H1 (cell line): ENCODE results near the gene YIF1B. TPM values are rescaled to one million over a fixed set of nuclear protein-coding genes. Genes with fewer than 3 reads are reported as not detected.

Experiments
- CTCF ChIA-PET: fragments of 300-600 bp; sonication (Branson Sonifier 250); formaldehyde crosslinking; loops from one replicate; lab custom pipeline; 2021; ENCODE audit not compliant: partially characterized antibody; lab: Charles Lee
- POLR2A ChIA-PET: fragments of 300-600 bp; sonication (Branson Sonifier 250); formaldehyde crosslinking; loops from one replicate; lab custom pipeline; 2021; ENCODE audit warnings: inconsistent platforms; ENCODE audit not compliant: partially characterized antibody; lab: Charles Lee
- DNase-seq, 2 experiments: peaks; one replicate each; pipeline versions ENCODE4 v3.0.0 to v3.0.0-alpha.2; 2010 to 2022; ENCODE audit warnings: low spot score in 2 of 2, low read depth in 1 of 2, mixed read lengths in 1 of 2
- FAIRE-seq: peaks from 2 replicates; lab custom pipeline; 2011; peaks lifted over from hg19 to GRCh38; lab: Jason Lieb, UNC
- H2AFZ ChIP-seq: 2 replicates; pipeline ENCODE4 v1.8.1; 2012; ENCODE audit warnings: low read length, inconsistent platforms
- H2AK5ac ChIP-seq: 2 replicates; pipeline ENCODE4 v1.6.1; 2013; ENCODE audit warnings: low read depth, low read length
- H2BK120ac ChIP-seq: replicated peaks from 2 replicates; pipeline ENCODE3; 2013; ENCODE audit warnings: low read depth, low read length, inconsistent platforms
- H2BK12ac ChIP-seq: 2 replicates; pipeline ENCODE4 v1.6.1; 2013; ENCODE audit warnings: low read depth, low read length
- H2BK15ac ChIP-seq: 2 replicates; pipeline ENCODE4 v1.6.1; 2013; ENCODE audit warnings: low read length
- H2BK20ac ChIP-seq: 2 replicates; pipeline ENCODE4 v1.6.1; 2013; ENCODE audit warnings: low read length
- H2BK5ac ChIP-seq: 2 replicates; pipeline ENCODE4 v1.6.1; 2013; ENCODE audit warnings: low read depth, low read length
- H3K14ac ChIP-seq: 2 replicates; pipeline ENCODE4 v1.6.1; 2013; ENCODE audit warnings: inconsistent platforms; ENCODE audit not compliant: insufficient read length
- H3K18ac ChIP-seq: 2 replicates; pipeline ENCODE4 v1.6.1; 2013; ENCODE audit warnings: low read length; ENCODE audit errors: extremely low read depth
- H3K23ac ChIP-seq: 2 replicates; pipeline ENCODE4 v1.6.1; 2013; ENCODE audit warnings: inconsistent platforms; ENCODE audit not compliant: insufficient read length
- H3K23me2 ChIP-seq: 2 replicates; pipeline ENCODE4 v1.6.1; 2013; ENCODE audit warnings: low read depth, low read length
- H3K27ac ChIP-seq: 2 replicates; pipeline ENCODE4 v1.6.1; 2011; ENCODE audit warnings: low read depth, low read length, inconsistent platforms
- H3K27me3 ChIP-seq, 4 experiments: replicated peaks in 1 of 4; 1 replicate in 1 of 4; 2 replicates in 3 of 4; pipeline versions ENCODE4 v1.6.1 to v1.8.1; 2011 to 2013; ENCODE audit warnings: low read length in 3 of 4, mild to moderate bottlenecking in 3 of 4, inconsistent platforms in 2 of 4, mixed read lengths in 2 of 4, moderate library complexity in 1 of 4; ENCODE audit not compliant: control insufficient read depth in 3 of 4, insufficient read depth in 3 of 4; ENCODE audit errors: extremely low read depth in 1 of 4
- H3K36me3 ChIP-seq, 4 experiments: 2 replicates each; pipeline versions ENCODE4 v1.6.1 to v1.8.1; 2011 to 2013; ENCODE audit warnings: mild to moderate bottlenecking in 4 of 4, low read length in 3 of 4, moderate library complexity in 2 of 4, control low read depth in 1 of 4, inconsistent platforms in 1 of 4; ENCODE audit not compliant: insufficient read depth in 4 of 4, control insufficient read depth in 2 of 4
- H3K4ac ChIP-seq: replicated peaks from 2 replicates; pipeline ENCODE3; 2013; ENCODE audit warnings: low read length, low read depth, mixed read lengths, inconsistent platforms; ENCODE audit not compliant: insufficient read length
- H3K4me1 ChIP-seq, 4 experiments: replicated peaks in 1 of 4; 1 replicate in 1 of 4; 2 replicates in 3 of 4; pipeline versions ENCODE4 v1.6.1 to v1.8.1; 2011 to 2013; ENCODE audit warnings: low read length in 3 of 4, inconsistent platforms in 2 of 4, mixed read lengths in 1 of 4; ENCODE audit not compliant: insufficient read depth in 4 of 4, control insufficient read depth in 3 of 4
- H3K4me2 ChIP-seq, 2 experiments: 2 replicates each; pipeline versions ENCODE4 v1.6.1 to v1.8.1; 2011 to 2013; ENCODE audit warnings: low read depth in 2 of 2, low read length in 2 of 2, control low read depth in 1 of 2, inconsistent platforms in 1 of 2, mild to moderate bottlenecking in 1 of 2; ENCODE audit not compliant: insufficient read depth in 1 of 2
- H3K4me3 ChIP-seq, 4 experiments: fragments of 200-600, 300-600 bp in 1 of 4; sonication (generic), shearing (Covaris generic), sonication (Bioruptor Twin) in 1 of 4; 2 replicates each; pipeline versions ENCODE4 v1.5.1 to v1.8.1; 2011 to 2016; ENCODE audit warnings: low read length in 4 of 4, low read depth in 3 of 4, control low read depth in 2 of 4, inconsistent platforms in 2 of 4, mild to moderate bottlenecking in 2 of 4, mixed read lengths in 1 of 4, moderate library complexity in 1 of 4; ENCODE audit not compliant: insufficient read depth in 2 of 4; ENCODE audit errors: extremely low read depth in 1 of 4
- H3K56ac ChIP-seq: replicated peaks from 2 replicates; pipeline ENCODE3; 2013; ENCODE audit warnings: low read depth, mild to moderate bottlenecking, mixed read lengths, low read length, inconsistent platforms; ENCODE audit not compliant: insufficient read length
- H3K79me1 ChIP-seq: 2 replicates; pipeline ENCODE4 v1.6.1; 2013; ENCODE audit warnings: low read depth, low read length, control low read depth
- H3K79me2 ChIP-seq, 2 experiments: 2 replicates each; pipeline versions ENCODE4 v1.6.1 to v1.8.1; 2012 to 2013; ENCODE audit warnings: low read length in 2 of 2, mild to moderate bottlenecking in 2 of 2, inconsistent platforms in 1 of 2; ENCODE audit not compliant: insufficient read depth in 2 of 2, control insufficient read depth in 1 of 2
- H3K9ac ChIP-seq, 4 experiments: replicated peaks in 1 of 4; 1 replicate in 1 of 4; 2 replicates in 3 of 4; pipeline versions ENCODE4 v1.6.1 to v1.8.1; 2011 to 2013; ENCODE audit warnings: low read depth in 3 of 4, low read length in 3 of 4, control low read depth in 2 of 4, mild to moderate bottlenecking in 2 of 4, moderate library complexity in 2 of 4, inconsistent platforms in 1 of 4; ENCODE audit errors: extremely low read depth in 1 of 4
- H3K9me3 ChIP-seq, 2 experiments: 2 replicates each; pipeline versions ENCODE4 v1.6.1 to v1.8.1; 2012 to 2013; ENCODE audit warnings: mild to moderate bottlenecking in 2 of 2, moderate library complexity in 2 of 2, control low read depth in 1 of 2, inconsistent platforms in 1 of 2, low read depth in 1 of 2, low read length in 1 of 2, mixed read lengths in 1 of 2; ENCODE audit not compliant: insufficient read depth in 2 of 2
- H4K20me1 ChIP-seq, 2 experiments: replicated peaks in 1 of 2; 2 replicates each; pipeline versions ENCODE3 to v1.8.1; 2011 to 2013; ENCODE audit warnings: inconsistent platforms in 2 of 2, low read length in 2 of 2, mild to moderate bottlenecking in 1 of 2; ENCODE audit not compliant: insufficient read depth in 2 of 2, control insufficient read depth in 1 of 2
- H4K5ac ChIP-seq: 2 replicates; pipeline ENCODE4 v1.6.1; 2013; ENCODE audit warnings: low read length, low read depth, mixed read lengths, inconsistent platforms; ENCODE audit not compliant: insufficient read length
- H4K8ac ChIP-seq: 2 replicates; pipeline ENCODE4 v1.8.0; 2013; ENCODE audit warnings: mild to moderate bottlenecking, moderate library complexity, low read length, inconsistent platforms; ENCODE audit not compliant: insufficient read depth; ENCODE audit errors: extremely low read depth
- H4K91ac ChIP-seq: replicated peaks from 2 replicates; pipeline ENCODE3; 2013; ENCODE audit warnings: low read length, mixed read lengths, inconsistent platforms; ENCODE audit not compliant: insufficient read length
- ATF2 ChIP-seq: IDR thresholded peaks from 2 replicates; pipeline ENCODE4 v1.6.1; 2012; ENCODE audit warnings: low read length, inconsistent platforms
- CREB1 ChIP-seq: IDR thresholded peaks from 2 replicates; pipeline ENCODE4 v1.6.1; 2012; ENCODE audit warnings: inconsistent platforms
- GTF2F1 ChIP-seq: IDR thresholded peaks from 2 replicates; pipeline ENCODE4 v1.6.1; 2012; ENCODE audit warnings: low read depth, low read length, improper control_type of control experiment, borderline replicate concordance
- JUN ChIP-seq: IDR thresholded peaks from 2 replicates; pipeline ENCODE4 v1.6.1; 2011; ENCODE audit warnings: low read depth, mild to moderate bottlenecking, improper control_type of control experiment, low read length
- MAFK ChIP-seq: IDR thresholded peaks from 2 replicates; pipeline ENCODE4 v1.6.1; 2012; ENCODE audit warnings: low read depth, mild to moderate bottlenecking, improper control_type of control experiment, low read length
- MAX ChIP-seq: IDR thresholded peaks from 2 replicates; pipeline ENCODE4 v1.6.1; 2012; ENCODE audit warnings: inconsistent platforms
- NANOG ChIP-seq: IDR thresholded peaks from 2 replicates; pipeline ENCODE4 v1.6.1; 2011; ENCODE audit warnings: low read length, low read depth, mild to moderate bottlenecking, inconsistent platforms; ENCODE audit not compliant: insufficient read depth, poor library complexity, severe bottlenecking
- NRF1 ChIP-seq: IDR thresholded peaks from 2 replicates; pipeline ENCODE4 v1.6.1; 2011; ENCODE audit warnings: mild to moderate bottlenecking, low read depth, low read length, improper control_type of control experiment
- POLR2A ChIP-seq, 2 experiments: IDR thresholded peaks; 1 replicate in 1 of 2; 2 replicates in 1 of 2; pipeline ENCODE4 v1.6.1; 2011; ENCODE audit warnings: low read depth in 2 of 2, low read length in 2 of 2, mild to moderate bottlenecking in 2 of 2; ENCODE audit errors: control extremely low read depth in 1 of 2
- TCF12 ChIP-seq: IDR thresholded peaks from 2 replicates; pipeline ENCODE4 v1.6.1; 2011; ENCODE audit warnings: low read depth, mild to moderate bottlenecking, low read length
- WGBS, 2 experiments: shearing (Covaris generic) in 1 of 2; methylation state at CpG; one replicate each; pipeline versions ENCODE4 v1.1.6 to v1.1.7; 2013 to 2015; ENCODE audit warnings: low lambda C conversion rate in 2 of 2, mixed read lengths in 2 of 2, inconsistent platforms in 1 of 2, low coverage in 1 of 2, missing lambda C conversion rate in 1 of 2; ENCODE audit not compliant: insufficient replicate concordance in 2 of 2, insufficient coverage in 1 of 2, insufficient read length in 1 of 2; ENCODE audit errors: extremely low coverage in 1 of 2, missing lambda C conversion rate in 1 of 2; 5-methylcytosine and 5-hydroxymethylcytosine counted together
- polyA plus RNA-seq, 7 experiments: library from polyadenylated mRNA; depleted of rRNA in 3 of 7; stranded (reverse) in 5 of 7; unstranded in 2 of 7; fragments of >200 nt in 5 of 7; fragments of 200-250 nt in 2 of 7; gene quantifications; 1 replicate in 5 of 7; 2 replicates in 1 of 7; 4 replicates in 1 of 7; pipeline versions ENCODE4 v1.2.1 to v1.2.3, GENCODE V29; 2011 to 2013; ENCODE audit warnings: missing spikeins in 2 of 7, mixed read lengths in 2 of 7
- total RNA-seq: library from RNA; stranded (reverse); fragmentation: NEBNext Ultra II Directional; extraction: Animal tissue kit (Norgen Biotek cat#: 25700); gene quantifications from 2 replicates; pipeline ENCODE4 v1.2.1, GENCODE V29; 2021

YIF1B gene
- total and polyA plus RNA-seq, 2 of the 8 experiments (the other 6 are each of a cell fraction or from before 2014, with no cell fraction given): 89.6 to 305 TPM

GRCh38 chr19:38298821-38299680 lies 16.7 kb downstream of the YIF1B start:
- H3K56ac ChIP-seq: no peak overlapping the region
- H2AK5ac ChIP-seq: no peak overlapping the region
- FAIRE-seq (no peak), DNase-seq (no peak)
- no peak overlapping the region for H4K91ac ChIP-seq
- no peak overlapping the region for H3K18ac ChIP-seq
- 93% methylated on average over 11 of the region's 11 CpGs; no CpG with 5 or more reads in 1 of the 2 experiments for WGBS, 2 experiments
- H3K4me3 ChIP-seq: no peak overlapping the region
- H4K8ac ChIP-seq: no peak overlapping the region
- POLR2A ChIA-PET: interaction anchor here (0.8 to 1.2 kb wide), 2 partner anchors 19 to 23 kb away, joined by 3 read pairs; no protein-coding TSS in a partner anchor
- H2BK15ac ChIP-seq: no peak overlapping the region
- H3K27me3 ChIP-seq: no peaks in the 10 kb centered on the region; a peak in 2 of 7 replicates
- H3K79me2 ChIP-seq: no peaks in the 10 kb centered on the region
- no peak overlapping the region for H3K27ac ChIP-seq
- H3K23ac ChIP-seq: no peak overlapping the region
- no peak overlapping the region for H3K14ac ChIP-seq
- peaks cover 0 to 3% (median 0%) of the 10 kb centered on the region in 4 experiments; a peak in 1 of 8 replicates for H3K36me3 ChIP-seq
- no peak overlapping the region for H3K9ac ChIP-seq
- peaks cover 0 to 2% of the 10 kb centered on the region in 2 experiments for H4K20me1 ChIP-seq
- H2BK12ac ChIP-seq: no peak overlapping the region
- no peak overlapping the region for H2BK5ac ChIP-seq
- CTCF ChIA-PET: interaction anchor here (0.7 to 1.6 kb wide), 9 partner anchors 13 to 65 kb away, joined by 3 to 5 read pairs (median 3); no protein-coding TSS in a partner anchor
- H3K79me1 ChIP-seq: no peaks in the 10 kb centered on the region
- peaks cover 0 to 3% of the 10 kb centered on the region in 2 experiments; a peak in 1 of 4 replicates for H3K9me3 ChIP-seq
- no peak overlapping the region for H4K5ac ChIP-seq
- no peak overlapping the region for H3K4ac ChIP-seq
- no peak overlapping the region for H2BK120ac ChIP-seq
- peaks cover 0 to 8% (median 5%) of the 10 kb centered on the region in 4 experiments; a peak in 5 of 7 replicates for H3K4me1 ChIP-seq
- H2BK20ac ChIP-seq: no peak overlapping the region
- H3K4me2 ChIP-seq: no peak overlapping the region
- no peaks in the 10 kb centered on the region for H3K23me2 ChIP-seq
- no peak overlapping the region for H2AFZ ChIP-seq
- TF ChIP-seq MAX: no peak
- TF ChIP-seq NANOG: no peak
- TF ChIP-seq MAFK: no peak
- no peak for TF ChIP-seq POLR2A (IDR thresholded peaks at IDR 0.05; ENCODE audit: control extremely low read depth in 1 of 2, low read depth in 2 of 2, low read length in 2 of 2)
- no peak for TF ChIP-seq JUN
- TF ChIP-seq CREB1: no peak
- TF ChIP-seq TCF12: no peak
- no peak for TF ChIP-seq GTF2F1
- TF ChIP-seq ATF2: no peak
- TF ChIP-seq NRF1: no peak
